GM12873 (cell line): Measurements from ENCODE around the gene SLC16A10.

Experiments used
- CTCF ChIP-seq: IDR thresholded peaks from 2 replicates; pipeline ENCODE4 v1.5.1; 2012; ENCODE audit warnings: low read depth, mild to moderate bottlenecking, moderate library complexity, low read length, control low read depth; ENCODE audit not compliant: insufficient read depth; ENCODE audit errors: missing control alignments

The SLC16A10 gene, protein sequence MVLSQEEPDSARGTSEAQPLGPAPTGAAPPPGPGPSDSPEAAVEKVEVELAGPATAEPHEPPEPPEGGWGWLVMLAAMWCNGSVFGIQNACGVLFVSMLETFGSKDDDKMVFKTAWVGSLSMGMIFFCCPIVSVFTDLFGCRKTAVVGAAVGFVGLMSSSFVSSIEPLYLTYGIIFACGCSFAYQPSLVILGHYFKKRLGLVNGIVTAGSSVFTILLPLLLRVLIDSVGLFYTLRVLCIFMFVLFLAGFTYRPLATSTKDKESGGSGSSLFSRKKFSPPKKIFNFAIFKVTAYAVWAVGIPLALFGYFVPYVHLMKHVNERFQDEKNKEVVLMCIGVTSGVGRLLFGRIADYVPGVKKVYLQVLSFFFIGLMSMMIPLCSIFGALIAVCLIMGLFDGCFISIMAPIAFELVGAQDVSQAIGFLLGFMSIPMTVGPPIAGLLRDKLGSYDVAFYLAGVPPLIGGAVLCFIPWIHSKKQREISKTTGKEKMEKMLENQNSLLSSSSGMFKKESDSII

DNA sequence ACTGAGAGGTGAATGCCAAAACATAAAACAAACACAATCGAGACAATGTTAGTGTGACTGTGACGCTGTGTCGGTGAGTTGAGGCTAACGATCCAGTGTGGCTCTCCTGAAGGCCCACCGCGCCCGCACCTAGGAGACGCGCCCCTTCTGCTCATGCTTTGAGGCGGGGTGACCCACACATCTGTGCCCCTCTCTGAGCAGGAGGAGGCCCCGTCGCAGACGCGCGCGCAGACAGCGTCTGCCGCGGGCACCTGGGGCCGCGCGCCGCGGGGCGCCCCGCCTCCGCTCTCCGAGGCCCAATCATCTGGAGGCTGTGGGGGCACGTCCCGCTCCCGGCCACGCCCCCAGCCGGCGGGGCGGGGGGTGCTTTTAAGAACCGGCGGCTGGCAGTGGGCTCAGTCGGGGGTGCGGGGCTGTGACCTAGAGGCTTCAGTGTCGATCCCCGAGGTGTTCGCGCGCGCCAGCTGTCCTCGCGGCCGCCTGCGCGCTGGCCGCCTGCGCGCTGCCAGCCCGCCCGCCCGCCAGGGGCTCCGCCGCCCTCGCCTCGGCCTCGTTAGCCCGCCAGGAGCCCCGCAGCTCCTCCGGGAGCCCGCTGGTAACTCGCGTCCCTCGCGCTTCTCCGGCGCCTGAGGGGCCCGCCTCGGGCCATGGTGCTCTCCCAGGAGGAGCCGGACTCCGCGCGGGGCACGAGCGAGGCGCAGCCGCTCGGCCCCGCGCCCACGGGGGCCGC lies at the start of gene SLC16A10:
SLC16A10 (plus strand) TSS at position 398 of the 730 bp plus-strand sequence; CDS start at position 648, 250 bp downstream.
- TF ChIP-seq CTCF: no peak

DNA sequence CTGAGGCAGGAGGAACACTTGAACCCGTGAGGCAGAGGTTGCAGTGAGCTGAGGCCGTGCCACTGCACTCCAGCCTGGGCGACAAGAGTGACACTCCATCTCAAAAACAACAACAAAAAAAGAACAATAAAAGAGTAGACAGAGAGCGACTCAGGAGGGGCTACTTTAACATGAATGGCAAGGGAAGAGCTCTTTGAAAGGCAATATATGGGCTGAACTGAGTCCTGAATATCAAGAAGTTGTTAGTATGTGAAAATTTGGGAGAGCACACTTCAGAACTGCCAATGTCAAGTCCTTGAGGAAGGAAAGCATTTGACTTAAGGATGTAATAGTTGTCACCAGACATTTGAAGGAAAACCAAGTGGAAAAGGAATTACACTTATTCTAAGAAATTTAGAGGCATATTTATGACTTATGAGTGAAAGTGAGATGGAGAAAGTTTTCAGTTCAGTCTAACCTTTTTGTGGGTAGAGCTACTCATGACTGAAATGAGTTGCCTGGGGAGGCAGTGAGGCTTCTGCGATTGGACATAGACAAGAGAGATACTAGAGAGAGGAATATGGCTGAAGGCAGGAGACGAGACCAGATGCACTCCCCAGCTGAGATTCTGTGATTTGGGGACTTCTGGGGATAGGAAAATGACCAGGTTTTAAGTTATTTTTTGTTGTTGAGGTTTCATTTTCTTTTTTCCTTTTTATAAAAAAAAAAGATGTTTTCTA lies 48.6 kb upstream of the SLC16A10 start:
- TF ChIP-seq CTCF: no peak

- TF ChIP-seq CTCF: no peak
Measured at GRCh38 chr6:111041917-111042316, 45.4 kb upstream of the SLC16A10 start.

- TF ChIP-seq CTCF: no peak
Measured at GRCh38 chr6:111047244-111047643, 40.1 kb upstream of the SLC16A10 start.

GRCh38 chr6:111050261-111051023 lies 36.9 kb upstream of the SLC16A10 start:
- no peak for TF ChIP-seq CTCF

- no peak for TF ChIP-seq CTCF
Measured at GRCh38 chr6:111052171-111052570, 35.1 kb upstream of the SLC16A10 start.
